ENCODE measurements around the gene CCDC160.

DNA sequence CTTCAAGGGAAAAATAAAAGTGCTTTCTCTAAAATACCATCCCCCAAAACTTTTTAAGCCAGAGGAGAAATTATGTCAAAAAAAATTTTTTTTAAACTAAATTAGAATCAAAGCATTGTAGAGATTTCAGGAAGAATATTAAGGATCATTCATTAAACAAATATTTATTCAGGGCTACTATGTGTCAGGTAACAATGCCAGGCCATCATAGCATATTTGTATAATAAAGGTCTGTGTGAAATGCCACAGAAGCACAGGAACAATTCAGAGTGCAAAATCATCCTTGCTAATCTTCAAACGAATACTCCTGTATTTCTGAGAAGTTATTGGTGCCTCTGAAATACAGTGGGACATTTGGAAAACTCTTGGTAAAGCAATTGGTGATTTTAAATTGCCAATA lies 2.0 kb downstream of the CCDC160 start:
- no peak for TF ChIP-seq EP300 (IDR thresholded peaks at IDR 0.05; ENCODE audit: borderline replicate concordance)
- no peak for TF ChIP-seq TCF12 (IDR thresholded peaks at IDR 0.05; ENCODE audit: low read depth)
